D721Med (cell line): ENCODE measurements around the gene AGA.

Experiments
- DNase-seq: peaks from one replicate; pipeline ENCODE4 v3.0.0; 2011; ENCODE audit warnings: low spot score; ENCODE audit not compliant: insufficient read length
- FAIRE-seq: peaks from 2 replicates; lab custom pipeline; 2011; peaks lifted over from hg19 to GRCh38; lab: Jason Lieb, UNC
- CTCF ChIP-seq: IDR thresholded peaks from 2 replicates; pipeline ENCODE4 v1.5.1; 2012; ENCODE audit warnings: mild to moderate bottlenecking, control low read depth; ENCODE audit not compliant: insufficient read depth; ENCODE audit errors: missing control alignments

AGA gene

GRCh38 chr4:177473991-177474390 is 31.8 kb upstream of the AGA start:
- DNase-seq: no peak
- no peak for TF ChIP-seq CTCF
- no peak for FAIRE-seq

DNA sequence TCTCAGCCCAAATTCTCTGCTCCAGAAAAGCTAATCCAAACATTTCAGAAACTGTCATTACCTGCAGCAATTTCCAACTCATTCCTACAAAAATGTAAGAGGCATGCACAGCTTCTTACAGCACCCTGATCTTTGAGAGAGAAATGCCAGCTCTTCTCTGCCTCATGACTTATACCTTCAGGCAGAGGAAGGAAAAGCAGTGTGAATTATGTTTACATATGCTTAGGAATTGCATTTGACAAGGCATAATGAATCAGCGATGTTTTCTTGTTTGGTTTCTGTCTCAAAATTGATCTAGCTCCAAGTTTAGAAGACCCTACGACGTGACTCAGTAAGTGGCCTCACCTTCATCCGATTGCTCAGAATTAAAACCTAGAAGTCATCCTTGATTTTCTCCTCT is 21.8 kb upstream of the AGA start:
- no peak for TF ChIP-seq CTCF
- DNase-seq (no peak), FAIRE-seq (no peak)

- FAIRE-seq: no peak
- TF ChIP-seq CTCF: no peak
- no peak for DNase-seq
Observed at GRCh38 chr4:177461606-177462005, 19.4 kb upstream of the AGA start.

DNA sequence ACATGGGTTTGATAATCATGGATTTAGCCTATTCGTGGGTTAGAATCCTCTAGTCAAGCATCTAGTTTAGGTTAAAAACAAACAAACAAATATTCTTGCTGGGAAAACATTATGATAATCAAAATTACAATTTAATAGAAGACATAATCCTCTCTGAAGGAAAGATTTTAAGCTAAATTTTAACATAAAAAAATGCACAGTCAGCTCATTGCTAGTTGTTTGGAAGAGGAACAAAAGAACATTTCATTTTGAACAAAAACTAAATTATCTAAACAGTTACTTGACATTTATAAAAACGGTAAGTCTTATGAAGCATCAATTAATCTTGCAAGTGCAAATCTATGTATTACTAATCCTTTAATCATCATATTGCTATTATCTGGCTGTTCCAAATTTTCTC is 18.2 kb upstream of the AGA start:
- FAIRE-seq (no peak), DNase-seq (no peak)
- TF ChIP-seq CTCF: no peak

DNA sequence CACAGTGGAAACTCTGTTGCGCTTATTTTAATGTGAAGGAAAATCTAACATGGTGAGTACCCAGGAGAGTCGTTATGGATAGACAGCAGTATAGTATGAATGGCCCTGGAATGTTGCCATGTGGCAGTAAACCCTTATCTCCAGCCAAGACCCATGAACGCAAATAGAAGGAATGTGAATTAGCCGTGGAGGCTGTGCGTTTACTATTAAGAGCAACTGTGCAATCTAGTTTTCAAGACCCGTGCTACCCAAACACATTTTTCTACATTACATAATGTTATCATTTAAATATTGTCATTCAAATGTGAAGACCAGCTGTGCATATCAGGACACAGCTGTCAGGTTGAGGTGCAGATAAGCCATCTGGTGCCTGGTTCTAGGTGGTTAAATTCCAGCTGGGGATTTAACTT is 13.3 kb upstream of the AGA start:
- TF ChIP-seq CTCF: no peak
- FAIRE-seq (no peak), DNase-seq (no peak)

DNA sequence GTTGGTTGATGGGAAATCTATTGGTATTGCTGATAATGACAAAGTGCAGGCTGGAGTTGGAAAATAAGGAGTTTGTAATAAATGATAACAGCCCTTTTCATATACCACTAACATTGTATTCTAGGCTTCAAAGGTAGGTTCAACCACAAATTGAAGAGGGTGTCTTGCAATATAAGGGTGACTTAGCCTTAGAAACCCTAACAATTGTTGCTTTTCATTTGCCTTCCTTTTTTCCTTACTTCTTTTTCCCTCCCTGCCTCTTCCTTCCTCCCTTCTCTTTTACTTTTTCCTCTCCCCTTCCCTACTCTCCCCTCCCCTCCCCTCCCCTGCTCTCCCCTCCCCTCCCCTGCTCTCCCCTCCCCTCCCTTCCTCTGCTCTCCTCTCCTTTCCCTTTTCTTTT is 10.9 kb upstream of the AGA start:
- FAIRE-seq: no peak
- TF ChIP-seq CTCF: no peak
- no peak for DNase-seq

DNA sequence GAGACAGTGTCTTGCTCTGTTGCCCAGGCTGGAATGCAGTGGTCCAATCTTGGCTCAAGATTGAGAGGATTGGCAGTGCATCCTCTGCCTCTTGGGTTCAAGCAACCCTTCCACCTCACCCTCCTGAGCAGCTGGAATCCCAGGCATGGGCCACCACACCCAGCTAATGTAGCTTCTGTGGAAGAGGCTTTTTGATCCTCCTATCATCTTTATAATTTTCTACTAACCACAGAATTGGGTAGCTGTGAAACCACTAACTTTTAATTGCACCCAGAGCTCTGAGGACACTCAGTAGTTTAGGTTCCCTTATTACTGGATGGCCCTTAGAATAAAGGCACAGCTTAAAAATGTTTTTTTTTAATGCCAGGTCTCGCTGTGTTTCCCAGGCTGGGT is 8.9 kb upstream of the AGA start:
- no peak for DNase-seq
- no peak for FAIRE-seq
- no peak for TF ChIP-seq CTCF
